OCI-LY3 (cell line): ENCODE results near the gene C20orf202.

Source experiments
- EZH2phosphoT487 ChIP-seq: fragments of 200-600 bp; shearing (Covaris generic); IDR thresholded peaks from 2 replicates; pipeline ENCODE4 v1.6.1; 2018; ENCODE audit warnings: antibody characterized with exemption, mixed run types, low read depth
- TF ChIP-seq, protein P1 (sequence below): fragments of 200-600, 300-600 bp; sonication (generic); IDR thresholded peaks from 2 replicates; pipeline ENCODE4 v1.5.1; 2014; ENCODE audit warnings: antibody characterized with exemption, low read length, low read depth

- TF ChIP-seq, protein P1, sequence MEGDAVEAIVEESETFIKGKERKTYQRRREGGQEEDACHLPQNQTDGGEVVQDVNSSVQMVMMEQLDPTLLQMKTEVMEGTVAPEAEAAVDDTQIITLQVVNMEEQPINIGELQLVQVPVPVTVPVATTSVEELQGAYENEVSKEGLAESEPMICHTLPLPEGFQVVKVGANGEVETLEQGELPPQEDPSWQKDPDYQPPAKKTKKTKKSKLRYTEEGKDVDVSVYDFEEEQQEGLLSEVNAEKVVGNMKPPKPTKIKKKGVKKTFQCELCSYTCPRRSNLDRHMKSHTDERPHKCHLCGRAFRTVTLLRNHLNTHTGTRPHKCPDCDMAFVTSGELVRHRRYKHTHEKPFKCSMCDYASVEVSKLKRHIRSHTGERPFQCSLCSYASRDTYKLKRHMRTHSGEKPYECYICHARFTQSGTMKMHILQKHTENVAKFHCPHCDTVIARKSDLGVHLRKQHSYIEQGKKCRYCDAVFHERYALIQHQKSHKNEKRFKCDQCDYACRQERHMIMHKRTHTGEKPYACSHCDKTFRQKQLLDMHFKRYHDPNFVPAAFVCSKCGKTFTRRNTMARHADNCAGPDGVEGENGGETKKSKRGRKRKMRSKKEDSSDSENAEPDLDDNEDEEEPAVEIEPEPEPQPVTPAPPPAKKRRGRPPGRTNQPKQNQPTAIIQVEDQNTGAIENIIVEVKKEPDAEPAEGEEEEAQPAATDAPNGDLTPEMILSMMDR: no peak
- no peak for TF ChIP-seq EZH2phosphoT487
These were observed 22.1 kb downstream of the C20orf202 start for GRCh38 chr20:1225263-1225782.
